Left lung (tissue), 10 donors: ENCODE results near the gene IL4I1. TPM values are rescaled to one million over a fixed set of nuclear protein-coding genes. Genes with fewer than 3 reads are reported as not detected.
A peak's percentile ranks its signal among the peaks of the same experiment; 100 is the strongest.

ENCODE experiments used
- ATAC-seq: fragments of 200-7000 bp; cut with Tn5 transposase; one replicate; pipeline ENCODE4 v1.9.1; 2020; ENCODE audit warnings: moderate library complexity
- DNase-seq, 4 donors: peaks; one replicate each; pipeline ENCODE4 v3.0.0-alpha.2; 2013 to 2020
- H3K27ac ChIP-seq, 2 donors: fragments of 200-600 bp; sonication (generic) in 1 of 2; one replicate each; pipeline versions ENCODE4 v1.5.0 to v1.8.0; 2020 to 2021
- H3K27me3 ChIP-seq, 2 donors: fragments of 200-600 bp; sonication (generic) in 1 of 2; one replicate each; pipeline versions ENCODE4 v1.5.0 to v1.8.0; 2020 to 2021
- H3K36me3 ChIP-seq, 2 donors: fragments of 200-600 bp; sonication (generic) in 1 of 2; one replicate each; pipeline versions ENCODE4 v1.5.0 to v1.8.0; 2020 to 2021
- H3K4me1 ChIP-seq, 2 donors: fragments of 200-600 bp; one replicate each; pipeline ENCODE4 v1.8.0; 2021
- H3K4me3 ChIP-seq, 2 donors: fragments of 200-600 bp; sonication (generic) in 1 of 2; one replicate each; pipeline versions ENCODE4 v1.5.0 to v1.8.0; 2020 to 2021; ENCODE audit warnings: mild to moderate bottlenecking in 1 of 2
- H3K9me3 ChIP-seq, 2 donors: fragments of 200-600 bp; sonication (generic) in 1 of 2; one replicate each; pipeline versions ENCODE4 v1.5.0 to v1.8.0; 2020 to 2021
- intact Hi-C, 2 donors: fragments of 100-400 bp; cut with DNase I; formaldehyde crosslinking; loops; one replicate each; pipeline versions ENCODE4 v1.11.2 to v1.14.2; 2022
- polyA plus RNA-seq, 6 donors: library from polyadenylated mRNA; unstranded; fragments of 120-200 nt; gene quantifications; one replicate each; pipeline ENCODE4 v1.2.1, GENCODE V29; 2013; ENCODE audit not compliant: insufficient read length in 6 of 6
- total RNA-seq, 2 donors: library from RNA; stranded (reverse); fragmentation: NEBNext Ultra II Directional; extraction: Animal tissue kit (Norgen Biotek cat#: 25700); gene quantifications; one replicate each; pipeline ENCODE4 v1.2.1, GENCODE V29; 2021
- TF ChIP-seq, protein P1 (sequence below), 2 donors: fragments of 200-600 bp; sonication (generic) in 1 of 2; IDR thresholded peaks; one replicate each; pipeline versions ENCODE4 v1.5.0 to v1.8.0; 2021; ENCODE audit warnings: antibody characterized with exemption in 2 of 2
- donor health status: DM: no; HTN: yes; CAD: no.
- donor health status: DM: no; HTN: no; CAD: no.

The IL4I1 gene
- total and polyA plus RNA-seq, 8 donors = 1.1 to 6.5 (median 1.8) TPM

DNA sequence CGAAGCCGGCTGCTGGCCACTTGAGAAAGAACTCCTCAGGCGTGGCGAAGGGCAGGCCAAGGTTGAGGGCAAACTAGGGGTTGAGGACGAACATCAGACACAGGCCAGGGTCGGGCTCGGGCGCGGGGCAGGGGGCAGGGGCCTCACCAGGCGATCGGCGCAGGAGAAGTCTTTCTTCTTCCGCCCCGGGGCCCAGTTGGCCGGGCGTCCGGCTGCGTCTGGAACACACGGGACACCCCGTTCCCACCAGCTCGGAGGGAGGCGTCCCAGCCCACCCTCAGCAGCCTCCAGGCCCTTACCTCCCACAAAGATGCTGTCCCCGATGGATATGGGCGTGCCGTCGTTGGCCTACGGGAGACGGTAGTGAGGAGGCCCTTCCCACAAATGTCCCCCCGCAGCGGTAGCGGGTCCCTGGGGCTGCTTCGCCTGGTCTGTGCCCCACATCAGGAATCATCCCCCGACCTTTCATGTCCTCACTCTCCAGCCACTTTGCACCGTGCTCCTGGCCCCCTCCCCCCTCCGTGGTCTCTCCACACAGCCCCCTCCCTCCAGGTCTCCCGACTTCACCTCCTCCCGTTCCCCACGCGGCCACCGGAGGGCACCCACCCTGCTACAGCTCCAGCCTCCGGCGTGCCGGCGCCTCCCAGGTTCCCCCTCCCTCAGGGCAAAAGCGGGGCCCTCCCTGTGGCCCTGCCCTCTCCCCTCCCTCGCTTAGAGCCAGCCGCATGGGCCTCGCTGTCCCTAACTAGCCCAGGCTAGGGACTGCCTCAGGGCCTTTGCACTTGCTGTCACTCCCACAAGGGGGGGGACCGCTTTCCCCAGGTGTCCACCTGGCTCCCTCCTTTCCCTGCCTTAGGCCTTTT lies 34.1 kb downstream of the IL4I1 start:
- H3K4me1 ChIP-seq = peaks cover 18 to 25% of the 10 kb centered on the region in 2 donors
- ATAC-seq (no peak), DNase-seq (peak in 2 of 4 donors; percentile 36 to 80)
- TF ChIP-seq, protein P1, sequence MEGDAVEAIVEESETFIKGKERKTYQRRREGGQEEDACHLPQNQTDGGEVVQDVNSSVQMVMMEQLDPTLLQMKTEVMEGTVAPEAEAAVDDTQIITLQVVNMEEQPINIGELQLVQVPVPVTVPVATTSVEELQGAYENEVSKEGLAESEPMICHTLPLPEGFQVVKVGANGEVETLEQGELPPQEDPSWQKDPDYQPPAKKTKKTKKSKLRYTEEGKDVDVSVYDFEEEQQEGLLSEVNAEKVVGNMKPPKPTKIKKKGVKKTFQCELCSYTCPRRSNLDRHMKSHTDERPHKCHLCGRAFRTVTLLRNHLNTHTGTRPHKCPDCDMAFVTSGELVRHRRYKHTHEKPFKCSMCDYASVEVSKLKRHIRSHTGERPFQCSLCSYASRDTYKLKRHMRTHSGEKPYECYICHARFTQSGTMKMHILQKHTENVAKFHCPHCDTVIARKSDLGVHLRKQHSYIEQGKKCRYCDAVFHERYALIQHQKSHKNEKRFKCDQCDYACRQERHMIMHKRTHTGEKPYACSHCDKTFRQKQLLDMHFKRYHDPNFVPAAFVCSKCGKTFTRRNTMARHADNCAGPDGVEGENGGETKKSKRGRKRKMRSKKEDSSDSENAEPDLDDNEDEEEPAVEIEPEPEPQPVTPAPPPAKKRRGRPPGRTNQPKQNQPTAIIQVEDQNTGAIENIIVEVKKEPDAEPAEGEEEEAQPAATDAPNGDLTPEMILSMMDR (IDR thresholded peaks at IDR 0.05) = no peak
- H3K27me3 ChIP-seq = no peaks in the 10 kb centered on the region
- peaks cover 0 to 74% of the 10 kb centered on the region in 2 donors for H3K36me3 ChIP-seq
- H3K4me3 ChIP-seq = no peak overlapping the region
- H3K9me3 ChIP-seq = no peaks in the 10 kb centered on the region
- intact Hi-C loops = no loop called here
- H3K27ac ChIP-seq = no peak overlapping the region

DNA sequence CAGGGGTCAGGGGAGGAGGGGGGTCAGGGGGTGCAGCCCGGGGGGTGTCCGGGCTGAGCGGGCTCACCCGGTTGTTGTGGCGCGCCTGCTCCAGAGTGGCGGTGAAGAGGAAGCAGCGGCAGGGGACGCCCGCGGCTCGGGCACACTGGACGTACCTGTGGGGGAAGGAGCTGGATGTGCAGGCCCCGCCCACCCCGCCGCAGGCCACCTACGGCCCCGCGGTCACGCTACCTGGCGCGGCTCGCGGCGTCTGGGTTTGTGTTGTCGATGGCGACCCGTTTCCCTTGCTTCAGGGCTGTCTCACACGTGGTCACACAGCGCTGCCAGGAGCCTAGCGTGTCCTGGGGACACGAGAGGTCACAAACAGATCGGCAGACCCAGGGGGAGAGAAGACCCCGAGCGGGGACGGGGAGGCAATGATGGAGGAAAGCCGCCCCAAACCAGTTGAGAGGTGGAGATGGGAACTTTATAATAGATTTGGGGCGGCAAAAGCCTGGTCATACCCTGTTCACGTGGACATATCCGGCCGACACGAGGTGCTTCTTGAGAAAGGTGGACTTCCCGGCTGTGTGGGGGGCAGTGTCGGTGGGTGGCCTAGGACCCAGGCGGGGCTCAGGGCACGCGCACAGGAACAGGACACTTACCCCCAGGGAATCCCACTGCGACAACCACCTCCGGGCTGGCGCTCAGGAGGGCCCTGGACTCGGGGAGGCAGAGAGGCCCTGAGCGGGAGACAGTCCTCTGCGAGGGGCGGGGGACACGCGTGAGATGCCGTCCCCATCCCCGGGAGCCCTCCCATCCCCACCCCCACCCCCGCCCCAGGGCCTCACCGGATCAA lies 34.9 kb downstream of the IL4I1 start:
- Histone ChIP-seq H3K36me3 (peaks cover 0 to 83% of the 10 kb centered on the region in 2 donors), H3K4me3 (no peak overlapping the region), H3K27me3 (no peaks in the 10 kb centered on the region), H3K9me3 (no peaks in the 10 kb centered on the region), H3K27ac (no peak overlapping the region), H3K4me1 (peaks cover 18 to 23% of the 10 kb centered on the region in 2 donors)
- ATAC-seq (no peak), DNase-seq (peak in 2 of 4 donors; percentile 36 to 79)
- TF ChIP-seq, protein P1 (IDR thresholded peaks at IDR 0.05) = no peak
- intact Hi-C loops = no loop called here

DNA sequence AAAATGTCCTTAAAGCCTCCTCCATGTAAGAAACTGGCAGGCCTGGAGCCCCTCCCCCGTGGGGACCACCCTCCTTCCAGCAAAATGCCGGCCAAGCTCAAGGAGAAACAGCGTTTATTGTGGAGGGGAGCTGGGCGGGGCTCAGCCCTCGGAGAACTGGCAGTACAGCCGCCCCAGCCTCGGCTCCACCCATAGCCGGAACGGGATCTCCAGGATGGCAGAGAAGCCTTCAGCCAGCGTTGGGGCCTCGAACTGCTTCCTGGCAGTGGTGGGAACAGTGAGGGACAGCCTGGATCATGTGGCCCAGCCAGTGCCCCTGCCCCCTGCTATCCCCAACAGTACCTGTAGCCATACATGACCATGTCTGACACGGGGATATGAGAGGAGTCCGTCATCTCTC lies 35.6 kb downstream of the IL4I1 start:
- H3K4me3 ChIP-seq = no peak overlapping the region
- no peaks in the 10 kb centered on the region for H3K9me3 ChIP-seq
- ATAC-seq (peak; percentile 42), DNase-seq (peak in 3 of 4 donors; percentile 42 to 82 (median 66))
- TF ChIP-seq, protein P1 (IDR thresholded peaks at IDR 0.05) = no peak
- no peaks in the 10 kb centered on the region for H3K27me3 ChIP-seq
- peaks cover 11 to 16% of the 10 kb centered on the region in 2 donors for H3K4me1 ChIP-seq
- intact Hi-C loops = no loop called here
- H3K36me3 ChIP-seq = peaks cover 0 to 89% of the 10 kb centered on the region in 2 donors
- no peak overlapping the region for H3K27ac ChIP-seq

DNA sequence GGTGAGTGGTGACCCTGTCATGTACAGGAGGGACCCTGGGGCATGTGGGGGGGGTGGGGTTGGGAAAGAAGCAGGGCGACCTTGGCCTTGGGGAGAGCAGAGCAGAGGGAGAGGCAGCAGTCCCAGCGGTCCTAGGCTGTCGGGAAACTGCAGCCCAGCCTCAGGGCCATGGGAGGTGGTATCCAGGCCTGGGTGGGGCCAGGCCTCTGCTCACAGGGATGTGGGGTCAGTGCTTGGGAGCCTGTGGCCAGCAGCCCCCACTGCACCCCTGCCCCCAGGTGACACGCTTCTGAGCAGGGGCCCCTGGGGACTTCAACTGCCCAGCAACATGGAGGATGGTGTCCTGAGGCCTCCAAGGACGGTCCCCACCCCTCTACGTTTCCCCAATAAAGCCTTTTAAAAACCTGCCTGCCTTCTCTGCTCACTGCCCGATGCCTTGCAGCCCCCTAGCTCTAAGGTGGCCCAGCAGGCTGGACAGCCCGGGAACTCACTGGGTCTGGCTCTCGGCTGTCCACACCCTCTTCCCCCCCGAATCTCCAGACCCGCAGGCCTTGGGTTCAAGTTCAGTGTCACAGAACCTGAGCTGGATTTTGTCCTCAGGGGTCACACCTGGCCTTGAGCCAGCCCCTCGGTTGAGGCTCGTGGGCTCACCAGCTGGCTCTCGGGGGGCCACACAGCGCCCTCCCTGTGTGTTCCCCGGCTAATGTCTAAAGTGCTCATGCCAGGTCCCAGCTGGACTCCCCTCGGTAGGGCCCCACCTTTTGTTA lies 36.2 kb downstream of the IL4I1 start:
- no peak overlapping the region for H3K27ac ChIP-seq
- DNase-seq (peak in 1 of 4 donors; percentile 51), ATAC-seq (no peak)
- TF ChIP-seq, protein P1 (IDR thresholded peaks at IDR 0.05) = no peak
- H3K9me3 ChIP-seq = no peaks in the 10 kb centered on the region
- H3K36me3 ChIP-seq = peaks cover 0 to 93% of the 10 kb centered on the region in 2 donors
- H3K4me3 ChIP-seq = no peak overlapping the region
- H3K27me3 ChIP-seq = no peaks in the 10 kb centered on the region
- peaks cover 5 to 11% of the 10 kb centered on the region in 2 donors for H3K4me1 ChIP-seq
- intact Hi-C loops = no loop called here
